ENCODE results near the gene KRT83. TPM values are rescaled to one million over a fixed set of nuclear protein-coding genes. Genes with fewer than 3 reads are reported as not detected.

The KRT83 gene
- polyA plus RNA-seq, 2 of the 4 experiments (the other 2 are of a cell fraction): 20.4 to 44.8 TPM

DNA sequence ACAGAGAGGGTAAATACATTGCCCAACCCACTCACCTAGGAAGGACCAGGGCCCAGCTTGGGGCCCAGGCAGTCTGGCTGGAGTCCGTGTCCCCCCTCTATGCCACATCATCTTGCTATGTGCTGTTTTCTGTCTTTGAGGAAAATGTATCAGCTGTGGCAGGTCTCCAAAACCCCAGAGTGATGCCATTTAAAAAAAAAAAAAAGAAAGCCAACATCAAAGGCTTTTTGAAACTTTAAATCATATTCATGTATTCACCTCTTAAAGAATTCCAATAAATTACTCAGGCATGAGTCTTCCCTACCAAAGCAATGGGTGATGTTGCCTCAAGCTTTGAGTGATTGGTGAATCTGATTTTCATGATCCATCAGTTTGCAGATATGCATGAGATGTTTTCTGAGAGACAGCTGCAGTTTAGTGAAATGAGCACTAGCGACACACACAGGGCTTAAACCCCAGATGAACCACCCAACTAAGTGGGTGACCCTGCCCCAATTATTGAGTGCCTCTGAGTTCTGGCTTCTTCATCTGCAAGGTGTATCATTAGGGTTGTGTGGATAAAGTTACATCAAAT is 35.9 kb downstream of the KRT83 start:
- POLR2A ChIA-PET: interaction anchor here (0.5 to 11.7 kb wide), 11 partner anchors 10 to 1252 kb away, joined by 3 to 383 read pairs (median 7); partner anchors contain the start of gene KRT80
- TF ChIP-seq KDM1A (IDR thresholded peaks at IDR 0.05; ENCODE audit: low read depth): no peak
- peak; percentile 82; the same call in 1 of the 2 replicates for TF ChIP-seq POLR2AphosphoS2 (conservative IDR thresholded peaks at IDR 0.05; ENCODE audit: low read length)
- TF ChIP-seq MAZ (IDR thresholded peaks at IDR 0.05; ENCODE audit: borderline replicate concordance, low read depth, low read length): no peak
- TF ChIP-seq CHD2 (IDR thresholded peaks at IDR 0.05; ENCODE audit: low read length, partially characterized antibody): no peak
- no peak for TF ChIP-seq EHF (CRISPR knock-in tag; IDR thresholded peaks at IDR 0.05)
- TF ChIP-seq, protein P1, sequence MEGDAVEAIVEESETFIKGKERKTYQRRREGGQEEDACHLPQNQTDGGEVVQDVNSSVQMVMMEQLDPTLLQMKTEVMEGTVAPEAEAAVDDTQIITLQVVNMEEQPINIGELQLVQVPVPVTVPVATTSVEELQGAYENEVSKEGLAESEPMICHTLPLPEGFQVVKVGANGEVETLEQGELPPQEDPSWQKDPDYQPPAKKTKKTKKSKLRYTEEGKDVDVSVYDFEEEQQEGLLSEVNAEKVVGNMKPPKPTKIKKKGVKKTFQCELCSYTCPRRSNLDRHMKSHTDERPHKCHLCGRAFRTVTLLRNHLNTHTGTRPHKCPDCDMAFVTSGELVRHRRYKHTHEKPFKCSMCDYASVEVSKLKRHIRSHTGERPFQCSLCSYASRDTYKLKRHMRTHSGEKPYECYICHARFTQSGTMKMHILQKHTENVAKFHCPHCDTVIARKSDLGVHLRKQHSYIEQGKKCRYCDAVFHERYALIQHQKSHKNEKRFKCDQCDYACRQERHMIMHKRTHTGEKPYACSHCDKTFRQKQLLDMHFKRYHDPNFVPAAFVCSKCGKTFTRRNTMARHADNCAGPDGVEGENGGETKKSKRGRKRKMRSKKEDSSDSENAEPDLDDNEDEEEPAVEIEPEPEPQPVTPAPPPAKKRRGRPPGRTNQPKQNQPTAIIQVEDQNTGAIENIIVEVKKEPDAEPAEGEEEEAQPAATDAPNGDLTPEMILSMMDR (IDR thresholded peaks at IDR 0.05): no peak
- peak; percentile 96 to 99 for TF ChIP-seq JUN (IDR thresholded peaks at IDR 0.05)
- no peak for TF ChIP-seq CBX8 (IDR thresholded peaks at IDR 0.05)
- TF ChIP-seq EP300 (IDR thresholded peaks at IDR 0.05): peak; percentile 90 to 96; a peak in 4 of 5 replicates
- TF ChIP-seq RAD21 (conservative IDR thresholded peaks at IDR 0.05 in 1 of 2, IDR thresholded peaks at IDR 0.05 in 1 of 2): peak in 1 of 2 experiments; percentile 15; a peak in 1 of 5 replicates
- no peak for TF ChIP-seq KDM5A (IDR thresholded peaks at IDR 0.05)
- peak; percentile 85 for TF ChIP-seq GATA3 (IDR thresholded peaks at IDR 0.05; ENCODE audit: borderline replicate concordance)
- TF ChIP-seq, protein P2, sequence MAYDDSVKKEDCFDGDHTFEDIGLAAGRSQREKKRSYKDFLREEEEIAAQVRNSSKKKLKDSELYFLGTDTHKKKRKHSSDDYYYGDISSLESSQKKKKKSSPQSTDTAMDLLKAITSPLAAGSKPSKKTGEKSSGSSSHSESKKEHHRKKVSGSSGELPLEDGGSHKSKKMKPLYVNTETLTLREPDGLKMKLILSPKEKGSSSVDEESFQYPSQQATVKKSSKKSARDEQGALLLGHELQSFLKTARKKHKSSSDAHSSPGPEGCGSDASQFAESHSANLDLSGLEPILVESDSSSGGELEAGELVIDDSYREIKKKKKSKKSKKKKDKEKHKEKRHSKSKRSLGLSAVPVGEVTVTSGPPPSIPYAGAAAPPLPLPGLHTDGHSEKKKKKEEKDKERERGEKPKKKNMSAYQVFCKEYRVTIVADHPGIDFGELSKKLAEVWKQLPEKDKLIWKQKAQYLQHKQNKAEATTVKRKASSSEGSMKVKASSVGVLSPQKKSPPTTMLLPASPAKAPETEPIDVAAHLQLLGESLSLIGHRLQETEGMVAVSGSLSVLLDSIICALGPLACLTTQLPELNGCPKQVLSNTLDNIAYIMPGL (CRISPR knock-in tag; IDR thresholded peaks at IDR 0.05; ENCODE audit: borderline replicate concordance): no peak
- peak; percentile 67 to 90; a peak in 3 of 4 replicates for TF ChIP-seq CEBPB (IDR thresholded peaks at IDR 0.05)
- TF ChIP-seq SREBF2 (IDR thresholded peaks at IDR 0.05): no peak
- peak; percentile 70; the same call in 1 of the 2 replicates for TF ChIP-seq ZSCAN20 (CRISPR knock-in tag; IDR thresholded peaks at IDR 0.05)
- TF ChIP-seq RNF2 (IDR thresholded peaks at IDR 0.05; ENCODE audit: borderline replicate concordance, low read depth): no peak
- TF ChIP-seq POLR2A (IDR thresholded peaks at IDR 0.05; ENCODE audit: low read length): peak; percentile 80
- TF ChIP-seq, protein P3, sequence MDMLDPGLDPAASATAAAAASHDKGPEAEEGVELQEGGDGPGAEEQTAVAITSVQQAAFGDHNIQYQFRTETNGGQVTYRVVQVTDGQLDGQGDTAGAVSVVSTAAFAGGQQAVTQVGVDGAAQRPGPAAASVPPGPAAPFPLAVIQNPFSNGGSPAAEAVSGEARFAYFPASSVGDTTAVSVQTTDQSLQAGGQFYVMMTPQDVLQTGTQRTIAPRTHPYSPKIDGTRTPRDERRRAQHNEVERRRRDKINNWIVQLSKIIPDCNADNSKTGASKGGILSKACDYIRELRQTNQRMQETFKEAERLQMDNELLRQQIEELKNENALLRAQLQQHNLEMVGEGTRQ (IDR thresholded peaks at IDR 0.05): no peak
- TF ChIP-seq, protein P4, sequence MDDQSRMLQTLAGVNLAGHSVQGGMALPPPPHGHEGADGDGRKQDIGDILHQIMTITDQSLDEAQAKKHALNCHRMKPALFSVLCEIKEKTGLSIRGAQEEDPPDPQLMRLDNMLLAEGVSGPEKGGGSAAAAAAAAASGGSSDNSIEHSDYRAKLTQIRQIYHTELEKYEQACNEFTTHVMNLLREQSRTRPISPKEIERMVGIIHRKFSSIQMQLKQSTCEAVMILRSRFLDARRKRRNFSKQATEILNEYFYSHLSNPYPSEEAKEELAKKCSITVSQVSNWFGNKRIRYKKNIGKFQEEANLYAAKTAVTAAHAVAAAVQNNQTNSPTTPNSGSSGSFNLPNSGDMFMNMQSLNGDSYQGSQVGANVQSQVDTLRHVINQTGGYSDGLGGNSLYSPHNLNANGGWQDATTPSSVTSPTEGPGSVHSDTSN (IDR thresholded peaks at IDR 0.05): peak; percentile 33
- no peak for TF ChIP-seq EHMT2 (IDR thresholded peaks at IDR 0.05; ENCODE audit: low read depth)
- TF ChIP-seq, protein P5, sequence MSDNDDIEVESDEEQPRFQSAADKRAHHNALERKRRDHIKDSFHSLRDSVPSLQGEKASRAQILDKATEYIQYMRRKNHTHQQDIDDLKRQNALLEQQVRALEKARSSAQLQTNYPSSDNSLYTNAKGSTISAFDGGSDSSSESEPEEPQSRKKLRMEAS (IDR thresholded peaks at IDR 0.05): peak; percentile 29
- TF ChIP-seq ZC3H11A (IDR thresholded peaks at IDR 0.05): no peak
- no peak for TF ChIP-seq RARB (CRISPR knock-in tag; IDR thresholded peaks at IDR 0.05)
- no peak for TF ChIP-seq NFE2L2 (conservative IDR thresholded peaks at IDR 0.05; ENCODE audit: low read length)
- peak; percentile 75; the same call in 1 of the 2 replicates for TF ChIP-seq ZNF302 (CRISPR knock-in tag; IDR thresholded peaks at IDR 0.05)
- TF ChIP-seq ESRRA (IDR thresholded peaks at IDR 0.05; ENCODE audit: borderline replicate concordance, low read length): no peak
- no peak for TF ChIP-seq NR3C1 (IDR thresholded peaks at IDR 0.05)
- peak; percentile 70; the same call in 1 of the 2 replicates for TF ChIP-seq HOXB13 (CRISPR knock-in tag; IDR thresholded peaks at IDR 0.05; ENCODE audit: low read depth)
- peak; percentile 92 for TF ChIP-seq JUNB (IDR thresholded peaks at IDR 0.05)
- TF ChIP-seq FOXS1 (CRISPR knock-in tag; IDR thresholded peaks at IDR 0.05): no peak
- TF ChIP-seq MYC (IDR thresholded peaks at IDR 0.05; ENCODE audit: borderline replicate concordance, low read length): no peak
- TF ChIP-seq, protein P6, sequence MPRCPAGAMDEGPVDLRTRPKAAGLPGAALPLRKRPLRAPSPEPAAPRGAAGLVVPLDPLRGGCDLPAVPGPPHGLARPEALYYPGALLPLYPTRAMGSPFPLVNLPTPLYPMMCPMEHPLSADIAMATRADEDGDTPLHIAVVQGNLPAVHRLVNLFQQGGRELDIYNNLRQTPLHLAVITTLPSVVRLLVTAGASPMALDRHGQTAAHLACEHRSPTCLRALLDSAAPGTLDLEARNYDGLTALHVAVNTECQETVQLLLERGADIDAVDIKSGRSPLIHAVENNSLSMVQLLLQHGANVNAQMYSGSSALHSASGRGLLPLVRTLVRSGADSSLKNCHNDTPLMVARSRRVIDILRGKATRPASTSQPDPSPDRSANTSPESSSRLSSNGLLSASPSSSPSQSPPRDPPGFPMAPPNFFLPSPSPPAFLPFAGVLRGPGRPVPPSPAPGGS (IDR thresholded peaks at IDR 0.05): peak; percentile 82; the same call in 2 of the 3 replicates
- peak; percentile 76 for TF ChIP-seq FOSL2 (IDR thresholded peaks at IDR 0.05)
- peak; percentile 73 for TF ChIP-seq FOSL2 (CRISPR knock-in tag; IDR thresholded peaks at IDR 0.05)
- no peak for TF ChIP-seq HOXA7 (CRISPR knock-in tag; IDR thresholded peaks at IDR 0.05)

More for the DNA sequence above, 35.9 kb downstream of the KRT83 start:
- H3K9me3 ChIP-seq: no peaks in the 10 kb centered on the region
- CTCF ChIA-PET: interaction anchor here (0.9 to 15.3 kb wide), 13 partner anchors 12 to 696 kb away, joined by 3 to 387 read pairs (median 6); partner anchors contain the start of gene KRT83
- ATAC-seq (no peak), DNase-seq (ENCODE audit: low read depth in 1 of 2, low spot score in 1 of 2) (peak; percentile 58 to 84), FAIRE-seq (peak; percentile 96)
- peak overlapping the region; percentile 96 to 100 for H3K27ac ChIP-seq
- peak overlapping the region; percentile 59 for H3K4me3 ChIP-seq
- H3K4me1 ChIP-seq: peaks cover 57% of the 10 kb centered on the region
- 0% methylated on average over 2 of the region's 2 CpGs for WGBS (ENCODE audit: missing lambda C conversion rate)
- H3K4me2 ChIP-seq: peak overlapping the region; percentile 94
